ENCODE data around the gene KRTAP4-16.
"Not testable (repeated sequence)": the region's sequence is repeated elsewhere in the genome, so short reads cannot be mapped to it uniquely, and the experiment has no call there.

DNA sequence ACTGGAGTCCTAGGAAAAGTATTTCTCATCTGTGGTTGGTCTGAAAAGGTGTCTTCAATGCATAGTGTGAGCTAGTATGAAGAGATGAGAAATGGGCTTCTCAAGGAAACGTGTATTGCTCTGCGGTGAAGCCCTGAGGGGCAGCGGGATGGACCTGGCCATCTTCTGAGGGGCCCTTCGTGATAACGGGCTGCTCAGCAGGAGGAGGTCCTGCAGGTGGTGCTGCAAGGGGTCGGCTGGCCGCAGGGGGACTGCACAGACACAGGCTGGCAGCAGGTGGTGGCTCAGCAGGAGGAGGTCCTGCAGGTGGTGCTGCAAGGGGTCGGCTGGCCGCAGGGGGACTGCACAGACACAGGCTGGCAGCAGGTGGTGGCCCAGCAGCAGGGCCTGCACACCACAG lies 47.5 kb downstream of the KRTAP4-16 start:
- TF ChIP-seq EZH2 (IDR thresholded peaks at IDR 0.05; ENCODE audit: borderline replicate concordance, low read depth, low read length, severe bottlenecking) = not testable (repeated sequence)
- TF ChIP-seq, protein P1, sequence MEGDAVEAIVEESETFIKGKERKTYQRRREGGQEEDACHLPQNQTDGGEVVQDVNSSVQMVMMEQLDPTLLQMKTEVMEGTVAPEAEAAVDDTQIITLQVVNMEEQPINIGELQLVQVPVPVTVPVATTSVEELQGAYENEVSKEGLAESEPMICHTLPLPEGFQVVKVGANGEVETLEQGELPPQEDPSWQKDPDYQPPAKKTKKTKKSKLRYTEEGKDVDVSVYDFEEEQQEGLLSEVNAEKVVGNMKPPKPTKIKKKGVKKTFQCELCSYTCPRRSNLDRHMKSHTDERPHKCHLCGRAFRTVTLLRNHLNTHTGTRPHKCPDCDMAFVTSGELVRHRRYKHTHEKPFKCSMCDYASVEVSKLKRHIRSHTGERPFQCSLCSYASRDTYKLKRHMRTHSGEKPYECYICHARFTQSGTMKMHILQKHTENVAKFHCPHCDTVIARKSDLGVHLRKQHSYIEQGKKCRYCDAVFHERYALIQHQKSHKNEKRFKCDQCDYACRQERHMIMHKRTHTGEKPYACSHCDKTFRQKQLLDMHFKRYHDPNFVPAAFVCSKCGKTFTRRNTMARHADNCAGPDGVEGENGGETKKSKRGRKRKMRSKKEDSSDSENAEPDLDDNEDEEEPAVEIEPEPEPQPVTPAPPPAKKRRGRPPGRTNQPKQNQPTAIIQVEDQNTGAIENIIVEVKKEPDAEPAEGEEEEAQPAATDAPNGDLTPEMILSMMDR (IDR thresholded peaks at IDR 0.05; ENCODE audit: borderline replicate concordance, extremely low read depth, low read length, poor library complexity, severe bottlenecking) = not testable (repeated sequence)
